ENCODE measurements around the gene NCAPG.

The NCAPG gene

GRCh38 chr4:17763931-17764330 is 46.8 kb upstream of the NCAPG start:
- TF ChIP-seq REST (IDR thresholded peaks at IDR 0.05; ENCODE audit: insufficient read depth in 1 of 2, low read depth in 2 of 2, low read length in 2 of 2) = no peak
- TF ChIP-seq TAF1 (IDR thresholded peaks at IDR 0.05; ENCODE audit: borderline replicate concordance, insufficient read depth, low read length) = no peak
- TF ChIP-seq FOXP2 (optimal IDR thresholded peaks at IDR 0.05; ENCODE audit: borderline replicate concordance, extremely low read depth, extremely low read length, insufficient read depth) = no peak
- TF ChIP-seq POLR2AphosphoS5 (IDR thresholded peaks at IDR 0.05; ENCODE audit: low read depth, low read length) = no peak
- TF ChIP-seq SIN3A (IDR thresholded peaks at IDR 0.05; ENCODE audit: borderline replicate concordance, insufficient read depth, low read length) = no peak

- TF ChIP-seq SIN3A (IDR thresholded peaks at IDR 0.05; ENCODE audit: borderline replicate concordance, insufficient read depth, low read length) (no peak), REST (IDR thresholded peaks at IDR 0.05; ENCODE audit: insufficient read depth in 1 of 2, low read depth in 2 of 2, low read length in 2 of 2) (no peak), POLR2AphosphoS5 (IDR thresholded peaks at IDR 0.05; ENCODE audit: low read depth, low read length) (no peak), FOXP2 (optimal IDR thresholded peaks at IDR 0.05; ENCODE audit: borderline replicate concordance, extremely low read depth, extremely low read length, insufficient read depth) (no peak), TAF1 (IDR thresholded peaks at IDR 0.05; ENCODE audit: borderline replicate concordance, insufficient read depth, low read length) (no peak)
Observed at GRCh38 chr4:17765514-17766286, 45.1 kb upstream of the NCAPG start.

GRCh38 chr4:17766826-17767458 is 43.8 kb upstream of the NCAPG start:
- TF ChIP-seq FOXP2 (optimal IDR thresholded peaks at IDR 0.05; ENCODE audit: borderline replicate concordance, extremely low read depth, extremely low read length, insufficient read depth) (no peak), POLR2AphosphoS5 (IDR thresholded peaks at IDR 0.05; ENCODE audit: low read depth, low read length) (no peak), REST (IDR thresholded peaks at IDR 0.05; ENCODE audit: insufficient read depth in 1 of 2, low read depth in 2 of 2, low read length in 2 of 2) (no peak), SIN3A (IDR thresholded peaks at IDR 0.05; ENCODE audit: borderline replicate concordance, insufficient read depth, low read length) (no peak), TAF1 (IDR thresholded peaks at IDR 0.05; ENCODE audit: borderline replicate concordance, insufficient read depth, low read length) (no peak)

- TF ChIP-seq FOXP2 (optimal IDR thresholded peaks at IDR 0.05; ENCODE audit: borderline replicate concordance, extremely low read depth, extremely low read length, insufficient read depth) = no peak
- TF ChIP-seq REST (IDR thresholded peaks at IDR 0.05; ENCODE audit: insufficient read depth in 1 of 2, low read depth in 2 of 2, low read length in 2 of 2) = no peak
- no peak for TF ChIP-seq POLR2AphosphoS5 (IDR thresholded peaks at IDR 0.05; ENCODE audit: low read depth, low read length)
- no peak for TF ChIP-seq TAF1 (IDR thresholded peaks at IDR 0.05; ENCODE audit: borderline replicate concordance, insufficient read depth, low read length)
- no peak for TF ChIP-seq SIN3A (IDR thresholded peaks at IDR 0.05; ENCODE audit: borderline replicate concordance, insufficient read depth, low read length)
Observed at GRCh38 chr4:17769406-17770174, 41.2 kb upstream of the NCAPG start.
